GM23338 (cell line): ENCODE measurements around the gene CSTA. TPM values are rescaled to one million over a fixed set of nuclear protein-coding genes. Genes with fewer than 3 reads are reported as not detected.

Experiments
- CREB1 ChIP-seq: fragments of 250-450 bp; sonication (Bioruptor Pico); IDR thresholded peaks from 2 replicates; pipeline ENCODE4 v1.5.0; 2020; ENCODE audit warnings: low read depth, mild to moderate bottlenecking, moderate library complexity
- REST ChIP-seq: IDR thresholded peaks from one replicate; pipeline ENCODE4 v1.6.1; 2018; ENCODE audit warnings: antibody characterized with exemption; ENCODE audit not compliant: unreplicated experiment
- polyA plus RNA-seq: library from polyadenylated mRNA; unstranded; fragments of >200 nt; fragmentation: Nextera tagmentation; extraction: Ambion mirVana; gene quantifications from 2 replicates; pipeline ENCODE4 v1.2.1, GENCODE V29; 2016
- total RNA-seq: library from RNA; depleted of rRNA; stranded (reverse); fragments of >200 nt; shearing (Covaris generic); gene quantifications from 2 replicates; pipeline ENCODE4 v1.2.3, GENCODE V29; 2014; rRNA removed

Gene CSTA
- total and polyA plus RNA-seq, 2 experiments from 2014 or later = 1.4 TPM; not detected in 1

- TF ChIP-seq REST = no peak
- no peak for TF ChIP-seq CREB1 (CRISPR knock-in tag)
Measured at GRCh38 chr3:122390665-122391064, 65.6 kb downstream of the CSTA start (continued).

Other genes with a start within 250 kb of the CSTA start
- 0.04 and 0.56 TPM in 2 replicates for gene CASR, start 141.6 kb upstream of the CSTA start, total RNA-seq
- gene CASR, start 141.6 kb upstream of the CSTA start, polyA plus RNA-seq = 0.03 and 0.08 TPM in 2 replicates
- 57.7 and 84.9 TPM in 2 replicates for gene MIX23, start 58.0 kb downstream of the CSTA start, total RNA-seq
- gene MIX23, start 58.0 kb downstream of the CSTA start, polyA plus RNA-seq = 146 and 162 TPM in 2 replicates
- gene FAM162A, start 58.9 kb downstream of the CSTA start, total RNA-seq = 34.4 and 35.9 TPM in 2 replicates
- 227 and 234 TPM in 2 replicates for gene FAM162A, start 58.9 kb downstream of the CSTA start, polyA plus RNA-seq
- 2.4 and 2.7 TPM in 2 replicates for gene WDR5B, start 90.8 kb downstream of the CSTA start, total RNA-seq
- 0.81 and 0.87 TPM in 2 replicates for gene WDR5B, start 90.8 kb downstream of the CSTA start, polyA plus RNA-seq
- 30.1 and 38.4 TPM in 2 replicates for gene KPNA1, start 189.7 kb downstream of the CSTA start, total RNA-seq
- gene KPNA1, start 189.7 kb downstream of the CSTA start, polyA plus RNA-seq = 19.8 and 20.5 TPM in 2 replicates
- 2.2 and 3.9 TPM in 2 replicates for gene PARP9, start 239.1 kb downstream of the CSTA start, total RNA-seq
- gene PARP9, start 239.1 kb downstream of the CSTA start, polyA plus RNA-seq = 1.8 and 2.1 TPM in 2 replicates
- 6.8 TPM in 2 replicates for gene DTX3L, start 239.1 kb downstream of the CSTA start, total RNA-seq
- 1.8 and 2.1 TPM in 2 replicates for gene DTX3L, start 239.1 kb downstream of the CSTA start, polyA plus RNA-seq